K562 (cell line): ENCODE results near the gene ARL16. TPM values are rescaled to one million over a fixed set of nuclear protein-coding genes. Genes with fewer than 3 reads are reported as not detected.

ENCODE experiments used
- CEBPG ChIP-seq, 3 experiments: fragments of 200-800 bp in 1 of 3; sonication (Bioruptor generic) in 1 of 3; sonication (generic) in 1 of 3; formaldehyde crosslinking in 1 of 3; IDR thresholded peaks in 2 of 3; conservative IDR thresholded peaks in 1 of 3; 2 replicates each; pipeline versions ENCODE4 v1.6.1 to v1.8.0; 2016 to 2022; ENCODE audit warnings: missing compliant biosample characterization in 2 of 3, missing genetic modification characterization in 2 of 3, mild to moderate bottlenecking in 1 of 3, missing genetic modification reagents in 1 of 3
- EZH2 ChIP-seq: IDR thresholded peaks from 2 replicates; pipeline ENCODE4 v1.6.1; 2012; ENCODE audit warnings: low read depth, mild to moderate bottlenecking, inconsistent platforms, low read length, borderline replicate concordance
- HEY1 ChIP-seq: fragments of 250-450 bp; sonication (Bioruptor Pico); IDR thresholded peaks from 2 replicates; pipeline ENCODE4 v1.5.0; 2020; ENCODE audit warnings: mild to moderate bottlenecking, moderate library complexity, borderline replicate concordance
- HLTF ChIP-seq: fragments of 450-650 bp; IDR thresholded peaks from 2 replicates; pipeline ENCODE4 v1.6.1; 2016
- MEF2A ChIP-seq: IDR thresholded peaks from 2 replicates; pipeline ENCODE4 v1.6.1; 2011; ENCODE audit warnings: low read depth, mild to moderate bottlenecking, low read length, moderate library complexity; ENCODE audit not compliant: control insufficient read depth
- PHF20 ChIP-seq: fragments of 450-650 bp; IDR thresholded peaks from 2 replicates; pipeline ENCODE4 v1.6.1; 2018; ENCODE audit not compliant: partially characterized antibody
- POLR2G ChIP-seq: fragments of 200-400 bp; formaldehyde crosslinking; IDR thresholded peaks from 2 replicates; pipeline ENCODE4 v1.6.1; 2017; ENCODE audit warnings: low read depth, mild to moderate bottlenecking, antibody characterized with exemption, low read length, moderate library complexity
- PTBP1 ChIP-seq: fragments of 200-400 bp; formaldehyde crosslinking; IDR thresholded peaks from 2 replicates; pipeline ENCODE4 v1.6.1; 2017; ENCODE audit warnings: low read depth, low read length
- RAD51 ChIP-seq: fragments of 450-650 bp; IDR thresholded peaks from 2 replicates; pipeline ENCODE4 v1.7.1; 2016; ENCODE audit warnings: low read depth, mild to moderate bottlenecking, borderline replicate concordance
- RBM14 ChIP-seq: fragments of 200-400 bp; formaldehyde crosslinking; IDR thresholded peaks from 2 replicates; pipeline ENCODE4 v1.6.1; 2018; ENCODE audit warnings: low read depth, mild to moderate bottlenecking, low read length, moderate library complexity, borderline replicate concordance; ENCODE audit not compliant: insufficient read depth
- SIX5 ChIP-seq, 2 experiments: IDR thresholded peaks; 2 replicates each; pipeline ENCODE4 v1.6.1; 2011; ENCODE audit warnings: low read length in 2 of 2, borderline replicate concordance in 1 of 2, low read depth in 1 of 2, mild to moderate bottlenecking in 1 of 2, moderate library complexity in 1 of 2; ENCODE audit not compliant: insufficient read depth in 1 of 2
- TBP ChIP-seq: optimal IDR thresholded peaks from 2 replicates; pipeline ENCODE3; 2011; ENCODE audit warnings: low read depth, low read length, improper control_type of control experiment
- THRAP3 ChIP-seq: fragments of 450-650 bp; IDR thresholded peaks from 2 replicates; pipeline ENCODE4 v1.6.1; 2016; ENCODE audit warnings: mild to moderate bottlenecking, inconsistent platforms, borderline replicate concordance
- TSC22D4 ChIP-seq: fragments of 450-650 bp; IDR thresholded peaks from 2 replicates; pipeline ENCODE4 v1.6.1; 2016; ENCODE audit warnings: missing genetic modification characterization, missing biosample characterization, control low read depth
- ZNF263 ChIP-seq: sonication (generic); formaldehyde crosslinking; IDR thresholded peaks from 2 replicates; pipeline ENCODE4 v1.8.0; 2022; ENCODE audit warnings: mild to moderate bottlenecking, missing genetic modification reagents, borderline replicate concordance
- ZNF408 ChIP-seq: fragments of 250-450 bp; sonication (Bioruptor Pico); IDR thresholded peaks from 2 replicates; pipeline ENCODE4 v1.4.0; 2020; ENCODE audit warnings: low read depth, mild to moderate bottlenecking, moderate library complexity
- polyA plus RNA-seq, 8 experiments: library from polyadenylated mRNA; depleted of rRNA in 4 of 8; stranded (reverse) in 5 of 8; unstranded in 3 of 8; fragments of >200 nt; fragmentation: Nextera tagmentation in 2 of 8; fragmentation: Illumina TruSeq in 1 of 8; extraction: Ambion mirVana in 2 of 8; extraction: Trizol in 1 of 8; gene quantifications; 2 replicates each; pipeline versions ENCODE4 v1.2.1 to v1.2.3, GENCODE V29; 2011 to 2014; ENCODE audit warnings: inconsistent platforms in 1 of 8, missing spikeins in 1 of 8
- total RNA-seq, 7 experiments: library from RNA; depleted of rRNA in 6 of 7; stranded (reverse); fragments of >200 nt in 6 of 7; fragmentation: Illumina TruSeq in 2 of 7; extraction: Trizol in 2 of 7; gene quantifications; 2 replicates each; pipeline versions ENCODE4 v1.2.1 to v1.2.3, GENCODE V29; 2011 to 2021; ENCODE audit warnings: low replicate concordance in 1 of 7
- TF ChIP-seq, protein P1 (sequence below), 2 experiments: fragments of 450-650 bp in 1 of 2; sonication (generic) in 1 of 2; formaldehyde crosslinking in 1 of 2; IDR thresholded peaks in 1 of 2; conservative IDR thresholded peaks in 1 of 2; 2 replicates each; pipeline versions ENCODE4 v1.6.1 to v1.8.1; 2016 to 2023; ENCODE audit warnings: mild to moderate bottlenecking in 2 of 2, moderate library complexity in 2 of 2, inconsistent platforms in 1 of 2, missing genetic modification reagents in 1 of 2
- TF ChIP-seq, protein P2 (sequence below): sonication (generic); formaldehyde crosslinking; IDR thresholded peaks from 2 replicates; pipeline ENCODE4 v1.8.0; 2022; ENCODE audit warnings: missing genetic modification reagents, mild to moderate bottlenecking, moderate library complexity, borderline replicate concordance
- TF ChIP-seq, protein P3 (sequence below), 2 experiments: IDR thresholded peaks; 2 replicates each; pipeline ENCODE4 v1.6.1; 2011; ENCODE audit warnings: borderline replicate concordance in 1 of 2, control low read depth in 1 of 2, low read depth in 1 of 2, low read length in 1 of 2, mild to moderate bottlenecking in 1 of 2, mixed read lengths in 1 of 2, moderate library complexity in 1 of 2; ENCODE audit not compliant: insufficient read depth in 1 of 2, insufficient read length in 1 of 2, poor library complexity in 1 of 2, severe bottlenecking in 1 of 2; ENCODE audit errors: extremely low read depth in 1 of 2
- TF ChIP-seq, protein P4 (sequence below): sonication (generic); formaldehyde crosslinking; IDR thresholded peaks from 2 replicates; pipeline ENCODE4 v1.8.0; 2022; ENCODE audit warnings: mild to moderate bottlenecking, missing genetic modification reagents
- TF ChIP-seq, protein P5 (sequence below): fragments of 250-450 bp; sonication (Bioruptor Pico); IDR thresholded peaks from 2 replicates; pipeline ENCODE4 v1.8.0; 2021; ENCODE audit warnings: borderline replicate concordance, mild to moderate bottlenecking, moderate library complexity; ENCODE audit not compliant: poor library complexity, severe bottlenecking

Gene ARL16
- total and polyA plus RNA-seq, 9 of the 15 experiments (the other 6 are each of a cell fraction or from before 2014, with no cell fraction given), result 5.4 to 32.4 (median 22.6) TPM

DNA sequence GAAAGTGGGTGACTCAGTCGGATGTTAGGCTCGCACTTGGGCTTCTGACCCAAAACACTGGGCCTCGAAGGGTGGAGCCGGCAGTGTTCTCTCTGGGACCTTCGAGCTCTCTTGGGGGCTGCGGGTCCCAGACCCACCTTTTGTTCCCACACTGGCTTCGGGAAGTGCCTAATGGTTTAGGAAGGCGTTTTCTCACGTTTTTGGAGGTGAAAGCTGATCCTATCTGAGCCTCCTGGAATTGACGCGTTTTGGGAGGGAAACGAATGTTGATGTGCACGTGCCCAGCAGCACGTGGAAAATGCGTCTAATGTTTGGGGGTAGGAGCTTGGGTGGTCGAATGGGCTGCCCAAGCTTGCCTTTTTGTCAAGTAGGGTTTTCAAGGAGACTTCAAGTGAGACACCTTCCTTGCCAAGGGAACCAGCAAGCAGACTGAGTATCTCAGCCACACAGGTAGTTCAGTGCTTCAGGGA is 880 bp upstream of the ARL16 start (continued):
- TF ChIP-seq, protein P1, sequence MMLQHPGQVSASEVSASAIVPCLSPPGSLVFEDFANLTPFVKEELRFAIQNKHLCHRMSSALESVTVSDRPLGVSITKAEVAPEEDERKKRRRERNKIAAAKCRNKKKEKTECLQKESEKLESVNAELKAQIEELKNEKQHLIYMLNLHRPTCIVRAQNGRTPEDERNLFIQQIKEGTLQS (IDR thresholded peaks at IDR 0.05), result peak; percentile 72
- TF ChIP-seq, protein P1 (CRISPR knock-in tag; conservative IDR thresholded peaks at IDR 0.05), result no peak; the same call in 1 of the 2 replicates
- TF ChIP-seq, protein P2, sequence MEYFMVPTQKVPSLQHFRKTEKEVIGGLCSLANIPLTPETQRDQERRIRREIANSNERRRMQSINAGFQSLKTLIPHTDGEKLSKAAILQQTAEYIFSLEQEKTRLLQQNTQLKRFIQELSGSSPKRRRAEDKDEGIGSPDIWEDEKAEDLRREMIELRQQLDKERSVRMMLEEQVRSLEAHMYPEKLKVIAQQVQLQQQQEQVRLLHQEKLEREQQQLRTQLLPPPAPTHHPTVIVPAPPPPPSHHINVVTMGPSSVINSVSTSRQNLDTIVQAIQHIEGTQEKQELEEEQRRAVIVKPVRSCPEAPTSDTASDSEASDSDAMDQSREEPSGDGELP (CRISPR knock-in tag), result peak; percentile 41; the same call in 1 of the 2 replicates
- no peak for TF ChIP-seq MEF2A
- TF ChIP-seq TBP, result peak; percentile 9
- TF ChIP-seq, protein P3, sequence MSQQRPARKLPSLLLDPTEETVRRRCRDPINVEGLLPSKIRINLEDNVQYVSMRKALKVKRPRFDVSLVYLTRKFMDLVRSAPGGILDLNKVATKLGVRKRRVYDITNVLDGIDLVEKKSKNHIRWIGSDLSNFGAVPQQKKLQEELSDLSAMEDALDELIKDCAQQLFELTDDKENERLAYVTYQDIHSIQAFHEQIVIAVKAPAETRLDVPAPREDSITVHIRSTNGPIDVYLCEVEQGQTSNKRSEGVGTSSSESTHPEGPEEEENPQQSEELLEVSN (IDR thresholded peaks at IDR 0.05; ENCODE audit: borderline replicate concordance in 1 of 2, extremely low read depth in 1 of 2, insufficient read depth in 1 of 2, insufficient read length in 1 of 2, low read depth in 1 of 2, low read length in 1 of 2, poor library complexity in 1 of 2, severe bottlenecking in 1 of 2), result peak; percentile 96 to 98
- TF ChIP-seq PTBP1, result no peak
- TF ChIP-seq TSC22D4 (tag), result no peak
- TF ChIP-seq HEY1, result no peak
- TF ChIP-seq CEBPG (CRISPR knock-in tag; IDR thresholded peaks at IDR 0.05), result no peak
- no peak for TF ChIP-seq CEBPG (tag; conservative IDR thresholded peaks at IDR 0.05 in 1 of 2, IDR thresholded peaks at IDR 0.05 in 1 of 2)
- TF ChIP-seq SIX5 (IDR thresholded peaks at IDR 0.05; ENCODE audit: borderline replicate concordance in 1 of 2, insufficient read depth in 1 of 2, low read depth in 1 of 2, low read length in 2 of 2), result no peak
- no peak for TF ChIP-seq RBM14
- no peak for TF ChIP-seq THRAP3
- TF ChIP-seq ZNF408, result no peak
- 0 out of 2 replicates have a peak, but pooled peaks have one; percentile 8 for TF ChIP-seq RAD51
- TF ChIP-seq EZH2, result no peak
- no peak for TF ChIP-seq PHF20
- TF ChIP-seq, protein P4, sequence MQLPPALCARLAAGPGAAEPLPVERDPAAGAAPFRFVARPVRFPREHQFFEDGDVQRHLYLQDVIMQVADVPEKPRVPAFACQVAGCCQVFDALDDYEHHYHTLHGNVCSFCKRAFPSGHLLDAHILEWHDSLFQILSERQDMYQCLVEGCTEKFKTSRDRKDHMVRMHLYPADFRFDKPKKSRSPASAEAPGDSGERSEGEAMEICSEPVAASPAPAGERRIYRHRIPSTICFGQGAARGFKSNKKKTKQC, result 0 out of 2 replicates have a peak, but pooled peaks have one; percentile 23
- TF ChIP-seq, protein P5, sequence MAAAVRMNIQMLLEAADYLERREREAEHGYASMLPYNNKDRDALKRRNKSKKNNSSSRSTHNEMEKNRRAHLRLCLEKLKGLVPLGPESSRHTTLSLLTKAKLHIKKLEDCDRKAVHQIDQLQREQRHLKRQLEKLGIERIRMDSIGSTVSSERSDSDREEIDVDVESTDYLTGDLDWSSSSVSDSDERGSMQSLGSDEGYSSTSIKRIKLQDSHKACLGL (CRISPR knock-in tag), result no peak
- no peak for TF ChIP-seq POLR2G
- TF ChIP-seq HLTF, result no peak
- TF ChIP-seq ZNF263, result no peak
